IMR-90 (cell line): ENCODE results near the gene BRAT1. TPM values are rescaled to one million over a fixed set of nuclear protein-coding genes. Genes with fewer than 3 reads are reported as not detected.

Experiments used
- ATAC-seq: fragments of 200-7000 bp; cut with Tn5 transposase; 2 replicates; pipeline ENCODE4 v1.9.1; 2020; ENCODE audit warnings: low read depth, mild to moderate bottlenecking, moderate library complexity
- BruUV-seq: library from RNA; stranded (reverse); fragments of 400-500 nt; replicated peaks from 2 replicates; lab custom pipeline; 2021; lab: Mats Ljungman, UMichigan
- CTCF ChIA-PET: fragments of 300-600 bp; formaldehyde crosslinking; extraction: SDS; loops from one replicate; lab custom pipeline; 2021; ENCODE audit warnings: antibody characterized with exemption; lab: Yijun Ruan, JAX
- POLR2A ChIA-PET: fragments of 300-600 bp; sonication (Branson Sonifier 250); formaldehyde crosslinking; loops from one replicate; lab custom pipeline; 2022; ENCODE audit warnings: antibody characterized with exemption; ENCODE audit not compliant: unreplicated experiment; lab: Charles Lee
- DNase-seq: peaks from one replicate; pipeline ENCODE4 v3.0.0; 2013
- H2AFZ ChIP-seq: replicated peaks from 2 replicates; pipeline ENCODE3; 2013; ENCODE audit warnings: low read length, mild to moderate bottlenecking; ENCODE audit not compliant: poor library complexity
- H2AK5ac ChIP-seq: 2 replicates; pipeline ENCODE4 v1.6.1; 2013; ENCODE audit warnings: low read depth, low read length, inconsistent platforms
- H2AK9ac ChIP-seq: replicated peaks from 2 replicates; pipeline ENCODE3; 2013; ENCODE audit warnings: mild to moderate bottlenecking, low read depth, low read length, moderate library complexity; ENCODE audit not compliant: poor library complexity
- H2BK120ac ChIP-seq: 2 replicates; pipeline ENCODE4 v1.6.1; 2013; ENCODE audit warnings: low read depth, low read length, inconsistent platforms
- H2BK15ac ChIP-seq: 3 replicates; pipeline ENCODE4 v1.6.1; 2013; ENCODE audit warnings: low read depth, low read length, inconsistent platforms
- H2BK20ac ChIP-seq: 2 replicates; pipeline ENCODE4 v1.6.1; 2013; ENCODE audit warnings: low read depth, mild to moderate bottlenecking, inconsistent platforms, low read length, moderate library complexity
- H2BK5ac ChIP-seq: 2 replicates; pipeline ENCODE4 v1.6.1; 2013; ENCODE audit warnings: mild to moderate bottlenecking, low read depth, low read length, inconsistent platforms; ENCODE audit not compliant: poor library complexity, severe bottlenecking
- H3K14ac ChIP-seq: replicated peaks from 2 replicates; pipeline ENCODE4 v1.6.1; 2013; ENCODE audit warnings: low read depth, low read length, inconsistent platforms
- H3K18ac ChIP-seq: 2 replicates; pipeline ENCODE4 v1.6.1; 2013; ENCODE audit warnings: low read depth, low read length, control low read depth
- H3K23ac ChIP-seq: 2 replicates; pipeline ENCODE4 v1.6.1; 2013; ENCODE audit warnings: low read depth, low read length, inconsistent platforms
- H3K27ac ChIP-seq: 2 replicates; pipeline ENCODE4 v1.5.1; 2013; ENCODE audit warnings: mild to moderate bottlenecking, control low read depth, low read length; ENCODE audit not compliant: insufficient read depth
- H3K27me3 ChIP-seq: 2 replicates; pipeline ENCODE4 v1.6.1; 2013; ENCODE audit warnings: low read length; ENCODE audit not compliant: control insufficient read depth, insufficient read depth
- H3K36me3 ChIP-seq: 2 replicates; pipeline ENCODE4 v1.6.1; 2013; ENCODE audit warnings: low read length, mixed read lengths; ENCODE audit not compliant: control insufficient read depth, insufficient read depth
- H3K4ac ChIP-seq: 2 replicates; pipeline ENCODE4 v1.6.1; 2013; ENCODE audit warnings: low read depth, low read length, inconsistent platforms
- H3K4me1 ChIP-seq: 2 replicates; pipeline ENCODE4 v1.6.1; 2013; ENCODE audit warnings: low read length, mixed read lengths; ENCODE audit not compliant: control insufficient read depth, insufficient read depth
- H3K4me2 ChIP-seq: 2 replicates; pipeline ENCODE4 v1.6.1; 2013; ENCODE audit warnings: low read depth, mild to moderate bottlenecking, control low read depth, low read length, moderate library complexity
- H3K4me3 ChIP-seq: 2 replicates; pipeline ENCODE4 v1.5.1; 2013; ENCODE audit warnings: low read depth, mild to moderate bottlenecking, control low read depth, low read length, moderate library complexity; ENCODE audit not compliant: insufficient read depth
- H3K56ac ChIP-seq: 2 replicates; pipeline ENCODE4 v1.6.1; 2013; ENCODE audit warnings: low read length, inconsistent platforms; ENCODE audit not compliant: insufficient read depth; ENCODE audit errors: extremely low read depth
- H3K79me1 ChIP-seq, 2 experiments: 2 replicates each; pipeline ENCODE4 v1.6.1; 2013; ENCODE audit warnings: low read length in 2 of 2, inconsistent platforms in 1 of 2, low read depth in 1 of 2
- H3K9ac ChIP-seq: 2 replicates; pipeline ENCODE4 v1.6.1; 2013; ENCODE audit warnings: low read depth, low read length, control low read depth
- H3K9me1 ChIP-seq: 2 replicates; pipeline ENCODE4 v1.6.1; 2013; ENCODE audit warnings: low read length, inconsistent platforms; ENCODE audit not compliant: insufficient read depth
- H3K9me3 ChIP-seq: 2 replicates; pipeline ENCODE4 v1.6.1; 2013; ENCODE audit warnings: low read length; ENCODE audit not compliant: control insufficient read depth, insufficient read depth
- H4K20me1 ChIP-seq: 2 replicates; pipeline ENCODE4 v1.6.1; 2013; ENCODE audit warnings: low read length, inconsistent platforms; ENCODE audit not compliant: insufficient read depth
- H4K5ac ChIP-seq: 2 replicates; pipeline ENCODE4 v1.6.1; 2013; ENCODE audit warnings: mild to moderate bottlenecking, low read depth, low read length, control low read depth
- H4K8ac ChIP-seq, 2 experiments: 2 replicates each; pipeline ENCODE4 v1.6.1; 2013; ENCODE audit warnings: low read depth in 2 of 2, low read length in 2 of 2, control low read depth in 1 of 2, inconsistent platforms in 1 of 2
- H4K91ac ChIP-seq: 2 replicates; pipeline ENCODE4 v1.6.1; 2013; ENCODE audit warnings: low read depth, low read length, inconsistent platforms; ENCODE audit not compliant: insufficient read depth
- BHLHE40 ChIP-seq: fragments of 150-350 bp; IDR thresholded peaks from 2 replicates; pipeline ENCODE4 v1.6.1; 2016; ENCODE audit warnings: mild to moderate bottlenecking, low read depth, low read length
- CEBPB ChIP-seq: IDR thresholded peaks from 2 replicates; pipeline ENCODE4 v1.6.1; 2012; ENCODE audit warnings: low read depth, low read length, improper control_type of control experiment
- CHD1 ChIP-seq: IDR thresholded peaks from 2 replicates; pipeline ENCODE4 v1.6.1; 2012; ENCODE audit warnings: low read depth, low read length, improper control_type of control experiment
- CTCF ChIP-seq: conservative IDR thresholded peaks from 2 replicates; pipeline ENCODE4 v1.5.1; 2012; ENCODE audit warnings: mild to moderate bottlenecking, low read depth, low read length, improper control_type of control experiment
- FOS ChIP-seq: fragments of 150-350 bp; IDR thresholded peaks from 2 replicates; pipeline ENCODE4 v1.6.1; 2016; ENCODE audit warnings: low read depth, low read length
- MAFK ChIP-seq: IDR thresholded peaks from 2 replicates; pipeline ENCODE4 v1.6.1; 2012; ENCODE audit warnings: low read depth, low read length, improper control_type of control experiment
- MAZ ChIP-seq: IDR thresholded peaks from 2 replicates; pipeline ENCODE4 v1.6.1; 2012; ENCODE audit warnings: low read depth, mild to moderate bottlenecking, low read length, improper control_type of control experiment, moderate library complexity, borderline replicate concordance
- MXI1 ChIP-seq: IDR thresholded peaks from 2 replicates; pipeline ENCODE4 v1.6.1; 2012; ENCODE audit warnings: low read depth, mild to moderate bottlenecking, low read length, moderate library complexity, borderline replicate concordance
- NFE2L2 ChIP-seq: fragments of 150-350 bp; IDR thresholded peaks from 2 replicates; pipeline ENCODE4 v1.6.1; 2016; ENCODE audit warnings: low read depth, mild to moderate bottlenecking, low read length
- POLR2A ChIP-seq: IDR thresholded peaks from 2 replicates; pipeline ENCODE4 v1.6.1; 2012; ENCODE audit warnings: mild to moderate bottlenecking, low read depth, low read length
- RAD21 ChIP-seq: IDR thresholded peaks from 2 replicates; pipeline ENCODE4 v1.6.1; 2012; ENCODE audit warnings: low read length, improper control_type of control experiment
- RCOR1 ChIP-seq: IDR thresholded peaks from 2 replicates; pipeline ENCODE4 v1.6.1; 2012; ENCODE audit warnings: mild to moderate bottlenecking, low read length, improper control_type of control experiment; ENCODE audit not compliant: insufficient replicate concordance
- RFX5 ChIP-seq: IDR thresholded peaks from 2 replicates; pipeline ENCODE4 v1.8.0; 2012; ENCODE audit warnings: low read depth, mild to moderate bottlenecking, low read length, moderate library complexity
- SMC3 ChIP-seq: fragments of 150-350 bp; IDR thresholded peaks from 2 replicates; pipeline ENCODE4 v1.6.1; 2016; ENCODE audit warnings: low read depth, mild to moderate bottlenecking, antibody characterized with exemption, low read length, moderate library complexity
- WGBS, 2 experiments: methylation state at CpG; one replicate each; pipeline versions ENCODE4 v1.1.5 to v1.1.7; 2013; ENCODE audit warnings: missing lambda C conversion rate in 2 of 2; ENCODE audit not compliant: insufficient read length in 1 of 2; ENCODE audit errors: extremely low coverage in 2 of 2; 5-methylcytosine and 5-hydroxymethylcytosine counted together
- dilution Hi-C: fragments of 300-500 bp; cut with HindIII; formaldehyde crosslinking; loops from one replicate; pipeline ENCODE4 v1.14.3; 2018; ENCODE audit warnings: low sequenced_read_pairs; ENCODE audit not compliant: unreplicated experiment
- in situ Hi-C: fragments of 300-500 bp; cut with MboI; formaldehyde crosslinking; loops from 3 replicates; pipeline ENCODE4 v1.14.3; 2019; ENCODE audit warnings: low sequenced_read_pairs, inconsistent platforms, mixed read lengths
- intact Hi-C: fragments of 100-400 bp; cut with micrococcal nuclease; formaldehyde crosslinking; loops from 2 replicates; pipeline ENCODE4 v1.10.0; 2022
- polyA plus RNA-seq, 3 experiments: library from polyadenylated mRNA; depleted of rRNA; stranded (reverse); fragments of >200 nt; gene quantifications; 2 replicates each; pipeline ENCODE4 v1.2.3, GENCODE V29; 2012; ENCODE audit warnings: low replicate concordance in 1 of 3
- total RNA-seq: library from RNA; depleted of rRNA; stranded (reverse); fragments of >200 nt; gene quantifications from 2 replicates; pipeline ENCODE4 v1.2.3, GENCODE V29; 2012
- TF ChIP-seq, protein P1 (sequence below): fragments of 150-350 bp; IDR thresholded peaks from 2 replicates; pipeline ENCODE4 v1.6.1; 2016; ENCODE audit warnings: low read depth, mild to moderate bottlenecking, low read length, moderate library complexity, borderline replicate concordance

BRAT1 gene
- total and polyA plus RNA-seq, 2 of the 4 experiments (the other 2 are of a cell fraction), result 6.8 to 21.9 TPM

GRCh38 chr7:2510909-2511768 lies 44.2 kb downstream of the BRAT1 start:
- no peak overlapping the region for H3K4me2 ChIP-seq
- dilution Hi-C loops, result no loop called here
- H4K8ac ChIP-seq, result no peak overlapping the region
- no peak overlapping the region for H3K56ac ChIP-seq
- H4K91ac ChIP-seq, result no peak overlapping the region
- no peak overlapping the region for H3K23ac ChIP-seq
- no peak overlapping the region for H2BK120ac ChIP-seq
- H3K14ac ChIP-seq, result no peak overlapping the region
- no peak overlapping the region for H3K4ac ChIP-seq
- no peak for DNase-seq
- no peaks in the 10 kb centered on the region for H3K9me3 ChIP-seq
- H2BK20ac ChIP-seq, result no peak overlapping the region
- H3K4me3 ChIP-seq, result no peak overlapping the region
- no peaks in the 10 kb centered on the region for H3K36me3 ChIP-seq
- intact Hi-C loops, result no loop called here
- H3K4me1 ChIP-seq, result peaks cover 8% of the 10 kb centered on the region
- POLR2A ChIA-PET, result no interaction called here
- H2BK5ac ChIP-seq, result no peak overlapping the region
- H3K9ac ChIP-seq, result no peak overlapping the region
- no peaks in the 10 kb centered on the region for H3K79me1 ChIP-seq
- no peaks in the 10 kb centered on the region for H3K9me1 ChIP-seq
- 86% methylated on average over 1 of the region's 27 CpGs; no CpG with 5 or more reads in 1 of the 2 experiments for WGBS, 2 experiments
- H3K18ac ChIP-seq, result no peak overlapping the region
- H2BK15ac ChIP-seq, result no peak overlapping the region
- H2AK5ac ChIP-seq, result no peak overlapping the region
- H4K20me1 ChIP-seq, result no peaks in the 10 kb centered on the region
- CTCF ChIA-PET, result no interaction called here
- peak overlapping the region; percentile 15 for H2AK9ac ChIP-seq
- no peak overlapping the region for H4K5ac ChIP-seq
- H2AFZ ChIP-seq, result no peak overlapping the region
- ATAC-seq, result no peak
- no peak overlapping the region for H3K27ac ChIP-seq
- in situ Hi-C loops, result no loop called here
- no TSS peak for BruUV-seq
- H3K27me3 ChIP-seq, result peaks cover 1% of the 10 kb centered on the region; the same call in 1 of the 2 replicates
- TF ChIP-seq RCOR1, result no peak
- TF ChIP-seq NFE2L2, result no peak
- TF ChIP-seq BHLHE40, result no peak
- TF ChIP-seq, protein P1, sequence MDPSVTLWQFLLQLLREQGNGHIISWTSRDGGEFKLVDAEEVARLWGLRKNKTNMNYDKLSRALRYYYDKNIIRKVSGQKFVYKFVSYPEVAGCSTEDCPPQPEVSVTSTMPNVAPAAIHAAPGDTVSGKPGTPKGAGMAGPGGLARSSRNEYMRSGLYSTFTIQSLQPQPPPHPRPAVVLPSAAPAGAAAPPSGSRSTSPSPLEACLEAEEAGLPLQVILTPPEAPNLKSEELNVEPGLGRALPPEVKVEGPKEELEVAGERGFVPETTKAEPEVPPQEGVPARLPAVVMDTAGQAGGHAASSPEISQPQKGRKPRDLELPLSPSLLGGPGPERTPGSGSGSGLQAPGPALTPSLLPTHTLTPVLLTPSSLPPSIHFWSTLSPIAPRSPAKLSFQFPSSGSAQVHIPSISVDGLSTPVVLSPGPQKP, result no peak
- TF ChIP-seq MXI1, result no peak
- TF ChIP-seq RAD21, result no peak
- TF ChIP-seq POLR2A, result no peak
- TF ChIP-seq CEBPB, result no peak
- TF ChIP-seq SMC3, result no peak
- no peak for TF ChIP-seq CTCF
- no peak for TF ChIP-seq RFX5
- no peak for TF ChIP-seq FOS
- TF ChIP-seq CHD1, result no peak
- TF ChIP-seq MAZ, result no peak
- no peak for TF ChIP-seq MAFK
